HG03196 (cell line): ENCODE results near the gene ITPRIP.
A peak's percentile ranks its signal among the peaks of the same experiment; 100 is the strongest.

ENCODE experiments used
- ATAC-seq: cut with Tn5 transposase; IDR thresholded peaks from one replicate; pipeline ENCODE4 v1.9.1; 2021; ENCODE audit not compliant: unreplicated experiment

ITPRIP gene

DNA sequence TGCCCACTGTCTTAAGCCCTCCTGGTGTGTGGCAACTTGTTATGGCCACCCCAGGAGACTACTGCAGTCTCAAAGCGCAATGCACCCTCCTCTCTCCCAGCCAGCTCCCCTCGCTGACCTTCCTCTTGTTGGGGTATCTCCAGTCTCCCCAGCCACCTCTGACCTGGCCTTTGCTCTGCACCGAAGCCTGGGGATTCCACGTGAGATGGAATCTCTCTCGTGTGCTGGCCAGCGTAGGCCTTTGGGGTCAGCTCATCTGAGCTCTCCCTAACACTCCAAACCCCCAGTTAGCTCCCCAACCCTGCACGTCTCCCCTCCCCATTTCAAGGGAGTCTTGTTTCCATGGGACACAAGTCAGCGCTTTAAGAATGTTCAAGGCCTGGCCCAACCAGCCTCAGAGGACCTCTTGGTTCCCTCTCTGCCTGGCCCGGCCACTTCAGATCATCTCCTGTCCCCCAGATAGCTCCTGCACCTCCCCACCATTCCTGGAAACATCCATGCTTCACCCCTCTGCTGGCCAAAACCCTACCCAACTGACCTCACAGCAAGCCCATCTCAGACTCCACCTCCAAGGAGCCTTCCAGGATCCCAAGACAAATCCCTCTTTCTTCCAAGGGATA lies 11.2 kb downstream of the ITPRIP start:
- ATAC-seq, result no peak

DNA sequence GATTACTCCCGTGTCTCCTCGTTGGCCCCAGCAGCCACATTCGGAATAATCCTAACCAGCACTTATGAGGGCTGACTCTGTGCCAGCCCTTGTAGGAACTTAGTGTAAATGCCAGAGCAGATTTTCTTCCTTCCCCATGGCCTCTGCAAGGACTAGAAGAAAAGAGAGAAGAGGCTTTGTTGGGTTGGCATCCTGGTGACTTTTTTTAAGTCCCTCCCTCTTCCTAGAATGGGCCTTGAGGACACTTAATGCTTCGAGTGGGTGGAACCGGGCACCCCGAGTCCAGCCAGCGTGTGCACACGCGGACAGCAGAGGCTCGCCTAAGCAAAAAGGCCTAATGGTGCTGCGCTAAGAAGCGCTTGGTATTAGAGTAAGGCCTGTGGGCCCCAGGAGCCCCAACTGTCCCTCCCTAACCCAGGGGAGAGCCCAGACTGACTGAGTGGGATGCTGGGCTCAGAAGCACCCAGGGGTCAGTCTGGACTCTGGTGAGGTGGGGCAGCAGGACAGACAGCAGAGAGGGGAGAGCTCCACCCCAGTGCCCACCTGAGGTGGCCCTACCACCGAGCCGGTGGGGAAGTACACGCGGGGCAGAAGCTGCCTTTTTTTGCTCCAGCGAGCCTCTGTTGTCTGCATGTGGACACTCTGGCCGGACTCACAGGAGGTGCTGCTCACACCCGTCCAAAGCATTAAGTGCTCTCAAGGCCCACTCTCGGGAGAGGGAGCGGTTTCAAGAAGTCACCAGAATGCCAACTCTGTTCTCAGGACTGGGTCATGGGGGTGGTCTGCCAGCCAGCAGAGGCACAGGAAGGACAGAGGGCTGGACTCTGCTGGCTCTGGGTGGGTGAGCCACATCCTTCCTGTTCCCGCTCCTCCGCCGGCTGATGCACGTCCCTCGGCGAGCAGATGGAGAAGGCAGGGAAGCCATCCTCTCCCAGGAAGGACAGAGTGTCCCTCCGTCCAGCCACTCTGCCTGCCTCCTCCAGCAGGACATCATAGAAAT lies 12.5 kb downstream of the ITPRIP start:
- no peak for ATAC-seq

DNA sequence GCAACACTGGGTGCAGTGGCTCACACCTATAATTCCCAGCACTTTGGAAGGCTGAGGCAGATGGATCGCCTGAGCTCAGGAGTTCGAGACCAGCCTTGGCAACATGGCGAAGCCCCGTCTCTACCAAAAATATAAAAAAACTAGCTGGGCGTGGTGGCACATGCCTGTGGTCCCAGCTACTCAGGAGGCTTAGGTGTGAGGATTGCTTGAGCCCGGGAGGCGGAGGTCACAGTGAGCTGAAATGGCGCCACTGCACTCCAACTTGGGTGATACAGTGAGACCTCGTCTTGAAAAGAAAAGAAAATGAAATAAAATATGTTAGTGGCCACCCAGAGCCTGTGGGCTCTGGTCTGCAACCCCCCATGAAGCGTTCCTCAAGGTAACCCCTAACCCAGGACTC lies 13.3 kb downstream of the ITPRIP start:
- ATAC-seq, result no peak

DNA sequence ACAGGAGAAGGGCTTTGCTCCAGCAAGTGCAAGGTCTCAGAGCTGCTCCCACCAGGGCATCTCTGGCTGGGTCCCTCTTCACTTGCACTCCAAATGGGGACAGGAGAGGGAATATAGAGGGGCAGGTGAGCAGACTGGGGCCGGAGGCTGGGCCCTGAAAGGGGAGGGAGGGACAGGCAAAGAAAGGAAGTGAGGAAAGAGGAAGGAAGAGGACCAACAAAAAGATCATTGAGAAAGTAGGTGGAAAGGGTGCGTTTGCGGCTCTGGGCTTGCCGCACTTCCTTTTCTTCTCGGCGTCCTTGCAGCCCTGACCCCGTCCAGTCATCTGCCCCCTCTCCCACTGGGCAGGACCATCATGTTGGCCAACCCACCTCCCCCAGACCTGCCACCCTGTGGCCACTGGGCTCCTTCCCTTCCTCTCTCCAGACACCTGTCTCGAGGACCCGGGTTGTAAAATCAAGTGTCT lies 14.0 kb downstream of the ITPRIP start:
- ATAC-seq, result no peak

GRCh38 chr10:104323760-104324201 lies 14.5 kb downstream of the ITPRIP start:
- ATAC-seq, result no peak

DNA sequence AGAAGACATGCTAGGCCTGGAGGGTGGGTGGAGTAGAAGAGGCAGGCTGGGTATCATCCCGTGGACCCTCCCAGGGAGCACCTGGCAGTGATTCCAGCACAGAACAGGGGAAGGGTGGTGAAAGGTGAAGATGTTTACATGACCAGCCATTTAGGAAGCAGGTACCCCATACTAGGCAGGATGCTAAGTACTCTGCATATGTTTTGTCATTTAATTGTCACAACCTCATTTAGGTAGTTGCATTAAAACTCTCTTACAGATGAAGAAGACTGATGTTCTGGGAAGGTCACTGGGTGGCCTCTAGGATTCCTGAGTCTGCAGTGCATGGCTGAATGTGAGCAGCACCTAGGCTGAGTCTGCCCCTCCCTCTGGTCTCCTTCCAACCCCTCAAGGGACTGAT lies 15.2 kb downstream of the ITPRIP start:
- no peak for ATAC-seq

DNA sequence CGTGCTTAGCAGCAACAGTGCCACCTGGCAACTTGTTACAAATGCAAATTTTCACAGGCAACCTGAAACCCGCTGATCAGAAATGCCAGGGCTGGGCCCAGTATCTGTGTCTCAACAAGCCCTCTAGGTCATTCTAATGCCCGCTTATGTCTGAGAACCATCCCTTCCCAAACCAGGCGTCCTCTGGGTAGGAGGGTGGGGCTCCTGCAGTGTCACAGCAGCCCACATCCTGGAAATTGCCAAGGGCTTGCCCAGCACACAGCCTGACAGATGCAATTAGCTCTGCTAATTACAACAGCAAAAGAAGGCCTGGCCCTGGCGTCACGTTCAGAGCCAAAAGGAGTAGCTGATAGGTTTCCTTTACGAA lies 15.9 kb downstream of the ITPRIP start:
- ATAC-seq, result peak; percentile 46

DNA sequence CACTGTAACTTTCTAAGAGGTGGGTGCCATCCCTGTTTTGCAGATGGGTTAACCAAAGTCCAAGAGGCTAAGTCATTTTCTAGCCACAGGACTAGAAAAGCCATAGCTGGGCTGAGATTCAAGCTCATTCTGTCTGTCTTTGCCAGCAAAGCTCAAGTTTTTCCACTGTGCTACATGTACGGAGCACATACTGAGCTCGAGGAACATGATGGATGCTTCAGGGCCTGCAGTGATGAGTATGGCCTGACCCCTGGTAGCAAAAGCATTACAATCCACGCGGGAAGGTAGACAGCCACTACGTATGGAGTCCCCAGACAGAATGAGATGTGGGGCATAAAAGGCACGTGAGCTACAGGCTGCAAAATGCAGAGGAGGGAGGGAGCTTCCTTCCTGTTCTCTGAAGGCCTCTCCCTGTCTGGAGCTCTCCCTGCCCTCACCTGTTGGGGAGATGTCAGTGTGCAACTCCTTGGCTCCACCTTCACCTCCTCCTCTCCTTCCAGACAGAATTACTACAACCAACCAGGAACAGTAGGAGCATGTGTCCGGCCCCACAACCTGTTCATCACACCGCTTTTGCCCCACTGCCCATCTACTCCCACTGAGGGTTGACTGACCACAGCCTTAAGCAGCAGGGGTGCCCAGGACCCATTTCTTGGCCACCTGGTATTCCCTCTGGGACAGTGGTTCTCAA lies 16.4 kb downstream of the ITPRIP start:
- ATAC-seq, result peak; percentile 8

DNA sequence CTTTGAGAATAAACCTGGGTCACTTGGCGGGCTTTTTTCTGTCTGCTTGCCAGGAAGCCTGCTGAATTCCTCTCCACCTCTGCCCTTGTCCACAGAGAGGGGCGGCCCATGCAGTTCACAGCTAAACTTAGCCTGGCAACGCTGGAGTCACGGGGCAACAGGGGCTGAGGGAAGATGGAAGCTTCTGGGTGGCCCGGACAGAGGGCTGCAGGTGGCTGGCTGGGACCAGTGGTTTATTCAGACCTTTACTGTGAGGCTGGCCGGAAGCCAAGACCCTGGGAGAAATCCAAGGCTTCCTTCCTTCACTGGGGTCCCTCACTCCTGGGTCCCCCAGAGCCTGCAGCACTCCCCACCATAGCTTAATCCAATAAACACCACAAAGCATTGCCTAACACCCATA lies 17.0 kb downstream of the ITPRIP start:
- ATAC-seq, result no peak

- ATAC-seq, result no peak
These were observed 19.2 kb downstream of the ITPRIP start for GRCh38 chr10:104318810-104319741.

- no peak for ATAC-seq
These were observed 19.9 kb downstream of the ITPRIP start for GRCh38 chr10:104318326-104318725.

- no peak for ATAC-seq
These were observed 20.5 kb downstream of the ITPRIP start for GRCh38 chr10:104317726-104318299.

GRCh38 chr10:104317269-104317710 lies 21.0 kb downstream of the ITPRIP start:
- no peak for ATAC-seq

DNA sequence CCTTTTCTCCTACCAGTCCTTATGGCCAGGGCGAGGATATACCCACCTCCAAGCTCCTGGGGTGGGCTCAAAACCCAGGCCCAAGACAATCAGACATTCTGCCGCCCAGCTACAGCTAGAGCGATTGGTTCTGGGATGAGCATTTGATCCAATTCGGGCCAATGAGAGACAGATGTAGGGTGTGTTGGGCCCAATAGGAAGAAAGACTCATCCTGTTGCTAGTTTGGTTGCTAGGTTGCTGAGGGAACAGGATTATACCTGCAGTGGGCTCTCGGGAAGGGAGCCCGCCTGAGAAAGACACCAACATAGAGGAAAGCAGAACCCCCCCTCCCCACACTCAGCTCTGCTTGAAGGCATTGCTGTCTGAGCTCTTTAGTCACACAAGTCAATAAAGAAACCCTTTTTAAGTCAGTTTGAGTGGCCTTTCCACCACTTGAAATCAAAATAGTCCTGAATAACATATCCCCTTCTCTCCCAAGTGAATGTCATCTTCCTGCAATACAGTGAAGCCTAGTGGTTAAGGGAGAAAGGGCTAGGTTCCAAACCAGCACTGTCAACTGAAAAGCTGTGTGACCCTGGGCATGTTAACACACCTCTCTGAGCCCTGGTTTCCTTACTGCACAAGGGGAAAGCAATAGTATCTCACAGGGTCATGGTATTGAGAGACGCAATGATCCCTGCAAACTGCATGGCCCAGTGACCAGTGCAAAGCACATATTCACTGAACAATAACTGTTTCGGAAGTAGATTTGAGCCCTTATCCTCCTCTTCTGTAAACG lies 21.8 kb downstream of the ITPRIP start:
- no peak for ATAC-seq

DNA sequence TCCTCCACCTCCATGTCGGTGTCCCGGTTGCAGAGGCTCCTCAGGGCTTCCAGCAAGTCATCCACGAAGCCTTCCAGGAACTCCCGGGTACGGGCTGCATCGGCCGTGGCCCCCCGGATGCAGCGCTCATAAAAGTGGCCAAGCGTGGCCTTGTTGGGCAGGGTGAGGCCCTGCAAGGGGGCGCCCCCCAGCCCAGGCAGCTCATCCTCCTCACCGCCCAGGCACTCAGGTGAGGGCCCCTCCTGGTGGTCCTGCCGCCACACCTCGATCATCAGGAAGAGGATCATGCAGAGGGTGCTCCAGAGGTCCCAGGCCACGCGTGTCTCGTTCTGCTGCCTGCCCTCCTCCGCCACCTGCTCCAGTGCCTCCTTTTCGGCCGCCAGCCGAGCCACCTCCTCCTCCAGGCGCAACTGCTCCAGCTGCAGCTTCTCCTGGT lies 22.8 kb downstream of the ITPRIP start:
- ATAC-seq, result no peak

DNA sequence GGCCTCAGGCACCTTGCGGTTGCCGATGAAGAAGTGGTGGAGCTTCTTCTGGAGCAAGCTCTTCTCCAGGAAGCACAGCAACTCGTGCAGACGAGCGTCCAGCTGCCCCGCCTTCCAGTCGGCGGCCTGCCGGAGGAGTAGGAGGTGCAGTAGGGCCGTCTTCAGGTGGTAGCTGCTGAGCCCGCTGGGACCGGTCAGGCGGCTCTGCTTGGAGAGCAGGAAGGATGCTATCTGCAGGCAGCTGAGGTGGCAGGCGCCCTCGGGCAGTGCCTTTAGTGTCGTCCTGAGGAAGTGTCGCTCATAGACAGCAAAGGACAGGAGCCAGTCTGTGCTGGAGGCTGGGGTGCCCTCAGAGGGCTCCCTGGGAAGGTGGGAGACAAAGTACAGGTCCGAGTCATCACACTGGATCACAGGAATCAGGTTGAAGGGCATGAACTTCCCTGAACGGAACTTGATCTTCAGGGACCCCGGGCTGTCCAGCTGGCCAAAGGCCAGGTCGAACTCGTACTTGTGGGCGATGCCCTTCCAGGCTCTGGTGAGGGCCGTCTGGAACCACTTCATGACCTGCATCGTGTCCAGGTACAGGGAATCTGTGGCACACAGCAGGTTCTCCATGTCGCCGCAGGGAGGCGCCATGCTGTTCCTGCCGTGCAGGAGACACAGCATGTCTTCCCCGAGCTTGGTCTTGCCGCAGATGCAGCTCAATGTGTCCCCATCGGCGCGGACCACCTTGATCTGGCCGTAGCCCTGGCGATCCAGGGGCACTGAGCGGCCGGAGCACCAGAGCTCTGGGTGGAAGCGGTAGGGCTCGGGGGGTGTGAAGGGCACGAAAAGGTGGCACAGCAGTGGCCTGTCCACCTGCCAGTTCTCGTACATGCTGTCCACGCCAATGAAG lies 23.4 kb downstream of the ITPRIP start:
- no peak for ATAC-seq

- no peak for ATAC-seq
These were observed 27.0 kb downstream of the ITPRIP start for GRCh38 chr10:104311184-104311720.
